K562 (cell line): Measurements from ENCODE around the gene HPX. TPM values are rescaled to one million over a fixed set of nuclear protein-coding genes. Genes with fewer than 3 reads are reported as not detected.
A peak's percentile ranks its signal among the peaks of the same experiment; 100 is the strongest.

ENCODE experiments used
- ATAC-seq: fragments of 200-7000 bp; cut with Tn5 transposase; 3 replicates; pipeline ENCODE4 v1.9.1; 2020; ENCODE audit warnings: moderate library complexity
- BruUV-seq: library from RNA; stranded (reverse); fragments of 400-500 nt; replicated peaks from 2 replicates; lab custom pipeline; 2021; lab: Mats Ljungman, UMichigan
- CTCF ChIA-PET: fragments of 300-600 bp; formaldehyde crosslinking; extraction: SDS; loops from one replicate; lab custom pipeline; 2021; ENCODE audit warnings: low intra/inter-chr PET ratio; lab: Yijun Ruan, JAX
- POLR2A ChIA-PET: fragments of 300-600, 350-650 bp; sonication (Branson Sonifier 250); formaldehyde crosslinking; extraction: SDS; loops from one replicate; lab custom pipeline; 2021; ENCODE audit warnings: antibody characterized with exemption, inconsistent platforms; lab: Yijun Ruan, JAX
- DNase-seq, 4 experiments: peaks; one replicate each; pipeline versions ENCODE4 v3.0.0 to v3.0.0-alpha.2; 2011 to 2018; ENCODE audit warnings: low spot score in 3 of 4, mixed read lengths in 3 of 4; ENCODE audit errors: extremely low read depth in 1 of 4
- FAIRE-seq: peaks from 2 replicates; lab custom pipeline; 2011; peaks lifted over from hg19 to GRCh38; lab: Jason Lieb, UNC
- H2AFZ ChIP-seq: 2 replicates; pipeline ENCODE4 v1.6.0; 2011; ENCODE audit warnings: low read depth, low read length, control low read depth, inconsistent platforms
- H3K27ac ChIP-seq: fragments of 200-600 bp; 3 replicates; pipeline ENCODE4 v1.8.0; 2011; ENCODE audit warnings: low read depth, mild to moderate bottlenecking, control low read depth, inconsistent platforms, low read length, moderate library complexity, mixed read lengths; ENCODE audit errors: extremely low read depth
- H3K27me3 ChIP-seq, 2 experiments: fragments of 300-600 bp in 1 of 2; 2 replicates in 1 of 2; 3 replicates in 1 of 2; pipeline versions ENCODE4 v1.6.0 to v1.8.0; 2011; ENCODE audit warnings: inconsistent platforms in 2 of 2, low read length in 2 of 2, mild to moderate bottlenecking in 1 of 2, mixed read lengths in 1 of 2, moderate library complexity in 1 of 2; ENCODE audit not compliant: control insufficient read depth in 2 of 2, insufficient read depth in 2 of 2
- H3K36me3 ChIP-seq: fragments of 300-600 bp; 3 replicates; pipeline ENCODE4 v1.8.0; 2011; ENCODE audit warnings: mild to moderate bottlenecking, low read length, inconsistent platforms; ENCODE audit not compliant: control insufficient read depth, insufficient read depth
- H3K4me1 ChIP-seq, 2 experiments: fragments of 200-600 bp in 1 of 2; replicated peaks in 1 of 2; 2 replicates in 1 of 2; 3 replicates in 1 of 2; pipeline versions ENCODE4 v1.5.1 to v1.8.0; 2011; ENCODE audit warnings: inconsistent platforms in 2 of 2, low read length in 2 of 2, mild to moderate bottlenecking in 1 of 2, mixed read lengths in 1 of 2, moderate library complexity in 1 of 2; ENCODE audit not compliant: control insufficient read depth in 2 of 2, insufficient read depth in 2 of 2
- H3K4me2 ChIP-seq: 2 replicates; pipeline ENCODE4 v1.6.1; 2011; ENCODE audit warnings: low read length, control low read depth, inconsistent platforms, mixed read lengths; ENCODE audit not compliant: insufficient read depth
- H3K4me3 ChIP-seq: fragments of 200-600 bp; sonication (generic), shearing (Covaris generic); 2 replicates; pipeline ENCODE4 v1.5.1; 2016; ENCODE audit warnings: control low read depth, inconsistent platforms
- H3K79me2 ChIP-seq: fragments of 200-600 bp; 3 replicates; pipeline ENCODE4 v1.8.0; 2011; ENCODE audit warnings: low read length, inconsistent platforms; ENCODE audit not compliant: control insufficient read depth, insufficient read depth
- H3K9ac ChIP-seq, 2 experiments: 2 replicates each; pipeline versions ENCODE4 v1.6.0 to v1.6.1; 2011; ENCODE audit warnings: low read depth in 2 of 2, low read length in 2 of 2, control low read depth in 1 of 2, inconsistent platforms in 1 of 2, mild to moderate bottlenecking in 1 of 2, mixed read lengths in 1 of 2; ENCODE audit not compliant: insufficient read depth in 1 of 2
- H3K9me1 ChIP-seq: one replicate; pipeline ENCODE4 v1.6.0; 2011; ENCODE audit warnings: inconsistent platforms, mild to moderate bottlenecking, low read length, moderate library complexity; ENCODE audit not compliant: control insufficient read depth, insufficient read depth
- H3K9me3 ChIP-seq: replicated peaks from 2 replicates; pipeline ENCODE4 v1.5.1; 2011; ENCODE audit warnings: low read depth, low read length, inconsistent platforms; ENCODE audit not compliant: control insufficient read depth, insufficient read depth
- H4K20me1 ChIP-seq: replicated peaks from 2 replicates; pipeline ENCODE4 v1.6.1; 2011; ENCODE audit warnings: low read length, inconsistent platforms, mixed read lengths; ENCODE audit not compliant: control insufficient read depth, insufficient read depth
- ADNP ChIP-seq: fragments of 200-800 bp; sonication (Bioruptor generic); IDR thresholded peaks from 2 replicates; pipeline ENCODE4 v1.6.1; 2016; ENCODE audit warnings: missing genetic modification characterization, missing compliant biosample characterization
- MYC ChIP-seq, 2 experiments: fragments of 250-450 bp in 1 of 2; sonication (Bioruptor Pico) in 1 of 2; IDR thresholded peaks; 2 replicates each; pipeline versions ENCODE4 v1.5.1 to v1.6.1; 2012 to 2021; ENCODE audit warnings: low read depth in 2 of 2, borderline replicate concordance in 1 of 2, improper control_type of control experiment in 1 of 2, low read length in 1 of 2, mild to moderate bottlenecking in 1 of 2, moderate library complexity in 1 of 2
- PCBP1 ChIP-seq: fragments of 200-400 bp; formaldehyde crosslinking; IDR thresholded peaks from 2 replicates; pipeline ENCODE4 v1.6.1; 2018; ENCODE audit warnings: mild to moderate bottlenecking, low read depth, low read length; ENCODE audit not compliant: poor library complexity, severe bottlenecking
- SIN3B ChIP-seq: fragments of 450-650 bp; IDR thresholded peaks from 2 replicates; pipeline ENCODE4 v1.6.1; 2017; ENCODE audit warnings: low read depth, mild to moderate bottlenecking, moderate library complexity
- TCF7L2 ChIP-seq: fragments of 150-350 bp; IDR thresholded peaks from 2 replicates; pipeline ENCODE4 v1.6.1; 2016; ENCODE audit warnings: low read depth, mild to moderate bottlenecking, low read length, moderate library complexity
- ZBTB11 ChIP-seq, 3 experiments: fragments of 200-800 bp in 1 of 3; fragments of 250-450 bp in 1 of 3; fragments of 450-650 bp in 1 of 3; sonication (Bioruptor Pico) in 1 of 3; sonication (Bioruptor generic) in 1 of 3; formaldehyde crosslinking in 1 of 3; IDR thresholded peaks; 2 replicates each; pipeline versions ENCODE4 v1.6.1 to v1.8.0; 2016 to 2022; ENCODE audit warnings: mild to moderate bottlenecking in 2 of 3, missing genetic modification characterization in 2 of 3, missing compliant biosample characterization in 1 of 3, moderate library complexity in 1 of 3
- ZFP1 ChIP-seq: fragments of 450-650 bp; formaldehyde crosslinking; IDR thresholded peaks from 2 replicates; pipeline ENCODE4 v1.4.0; 2020; ENCODE audit warnings: mild to moderate bottlenecking, mixed read lengths
- ZFP30 ChIP-seq: fragments of 250-450 bp; sonication (Bioruptor Pico); IDR thresholded peaks from 2 replicates; pipeline ENCODE4 v1.8.0; 2022; ENCODE audit warnings: moderate library complexity, mild to moderate bottlenecking, inconsistent platforms, borderline replicate concordance
- ZNF12 ChIP-seq: sonication (generic); formaldehyde crosslinking; IDR thresholded peaks from 2 replicates; pipeline ENCODE4 v1.4.0; 2020; ENCODE audit warnings: mild to moderate bottlenecking, missing genetic modification reagents
- ZNF146 ChIP-seq: IDR thresholded peaks from one replicate; pipeline ENCODE4 v1.6.1; 2018; ENCODE audit warnings: missing compliant biosample characterization; ENCODE audit not compliant: unreplicated experiment
- ZNF232 ChIP-seq: sonication (generic); formaldehyde crosslinking; IDR thresholded peaks from 2 replicates; pipeline ENCODE4 v1.8.0; 2022; ENCODE audit warnings: mild to moderate bottlenecking, missing genetic modification reagents
- ZNF311 ChIP-seq: fragments of 250-450 bp; sonication (Bioruptor Pico); IDR thresholded peaks from 2 replicates; pipeline ENCODE4 v1.4.0; 2020; ENCODE audit warnings: mild to moderate bottlenecking, moderate library complexity
- ZNF589 ChIP-seq: fragments of 200-800 bp; sonication (Bioruptor generic); IDR thresholded peaks from 2 replicates; pipeline ENCODE4 v1.6.1; 2016; ENCODE audit warnings: low read depth, missing genetic modification characterization, missing compliant biosample characterization
- WGBS: fragments of 100-300 bp; shearing (Covaris generic); methylation state at CpG from one replicate; pipeline ENCODE4 v1.1.6; 2016; ENCODE audit warnings: low coverage, mixed read lengths; ENCODE audit not compliant: insufficient coverage; ENCODE audit errors: missing lambda C conversion rate; 5-methylcytosine and 5-hydroxymethylcytosine counted together
- in situ Hi-C: fragments of 300-500 bp; cut with MboI; formaldehyde crosslinking; loops from 4 replicates; pipeline ENCODE4 v1.15.0; 2018; ENCODE audit warnings: inconsistent platforms, mixed read lengths
- intact Hi-C: fragments of 100-400 bp; cut with micrococcal nuclease; formaldehyde crosslinking; loops from 2 replicates; pipeline ENCODE4 v1.14.2; 2022
- polyA plus RNA-seq, 8 experiments: library from polyadenylated mRNA; depleted of rRNA in 4 of 8; stranded (reverse) in 5 of 8; unstranded in 3 of 8; fragments of >200 nt; fragmentation: Nextera tagmentation in 2 of 8; fragmentation: Illumina TruSeq in 1 of 8; extraction: Ambion mirVana in 2 of 8; extraction: Trizol in 1 of 8; gene quantifications; 2 replicates each; pipeline versions ENCODE4 v1.2.1 to v1.2.3, GENCODE V29; 2011 to 2014; ENCODE audit warnings: inconsistent platforms in 1 of 8, missing spikeins in 1 of 8
- total RNA-seq, 7 experiments: library from RNA; depleted of rRNA in 6 of 7; stranded (reverse); fragments of >200 nt in 6 of 7; fragmentation: Illumina TruSeq in 2 of 7; extraction: Trizol in 2 of 7; gene quantifications; 2 replicates each; pipeline versions ENCODE4 v1.2.1 to v1.2.3, GENCODE V29; 2011 to 2021; ENCODE audit warnings: low replicate concordance in 1 of 7

HPX gene
- total and polyA plus RNA-seq, 9 of the 15 experiments (the other 6 are each of a cell fraction or from before 2014, with no cell fraction given): 0.12 to 1.2 (median 0.49) TPM; not detected in 1

- TF ChIP-seq MYC (IDR thresholded peaks at IDR 0.05; ENCODE audit: low read depth, low read length): no peak
- TF ChIP-seq MYC (CRISPR knock-in tag; IDR thresholded peaks at IDR 0.05; ENCODE audit: borderline replicate concordance, low read depth): no peak
These were observed 34.2 kb upstream of the HPX start (continued) for GRCh38 chr11:6474806-6475500.

GRCh38 chr11:6474413-6474792 lies 33.6 kb upstream of the HPX start:
- ATAC-seq (no peak; the same call in 1 of the 3 replicates), DNase-seq (no peak), FAIRE-seq (no peak)
- H3K4me3 ChIP-seq: peak overlapping the region; percentile 65
- H3K4me1 ChIP-seq: peaks cover 14 to 15% of the 10 kb centered on the region in 2 experiments; a peak in 4 of 5 replicates
- H3K27me3 ChIP-seq: no peaks in the 10 kb centered on the region
- 25% methylated on average over 7 of the region's 7 CpGs for WGBS
- H3K9me3 ChIP-seq: no peaks in the 10 kb centered on the region
- in situ Hi-C loops: no loop called here
- peak overlapping the region; percentile 76 for H2AFZ ChIP-seq
- no TSS peak for BruUV-seq
- intact Hi-C loops: loop anchor here (2.0 kb wide), 1 partner anchor 128 kb away; the partner anchor contains the start of genes ILK and RRP8
- H3K79me2 ChIP-seq: peaks cover 7% of the 10 kb centered on the region; the same call in 2 of the 3 replicates
- peaks cover 33% of the 10 kb centered on the region; the same call in 2 of the 3 replicates for H3K36me3 ChIP-seq
- ChIA-PET POLR2A (interaction anchor here (0.6 to 2.7 kb wide), 6 partner anchors 10 to 969 kb away, joined by 3 to 12 read pairs (median 4); partner anchors contain the start of gene DNHD1), CTCF (no interaction called here)
- peak overlapping the region; percentile 41 for H3K27ac ChIP-seq
- no peaks in the 10 kb centered on the region for H4K20me1 ChIP-seq
- H3K9ac ChIP-seq: peak overlapping the region; percentile 58 to 88; a peak in 3 of 4 replicates
- no peaks in the 10 kb centered on the region for H3K9me1 ChIP-seq
- H3K4me2 ChIP-seq: peak overlapping the region; percentile 72
- no peak for TF ChIP-seq ZNF589 (CRISPR knock-in tag)
- no peak for TF ChIP-seq ZBTB11 (CRISPR knock-in tag; IDR thresholded peaks at IDR 0.05)
- no peak for TF ChIP-seq TCF7L2
- TF ChIP-seq ZFP30 (CRISPR knock-in tag): no peak
- no peak for TF ChIP-seq ZNF232 (CRISPR knock-in tag)
- no peak for TF ChIP-seq SIN3B
- no peak for TF ChIP-seq ADNP (tag)
- TF ChIP-seq ZNF12 (CRISPR knock-in tag): no peak
- no peak for TF ChIP-seq ZNF146 (CRISPR knock-in tag)
- TF ChIP-seq ZNF311 (CRISPR knock-in tag): no peak
- TF ChIP-seq ZFP1 (CRISPR knock-in tag): no peak
- no peak for TF ChIP-seq PCBP1
